ENCODE measurements around the gene IL17F.

Gene IL17F

DNA sequence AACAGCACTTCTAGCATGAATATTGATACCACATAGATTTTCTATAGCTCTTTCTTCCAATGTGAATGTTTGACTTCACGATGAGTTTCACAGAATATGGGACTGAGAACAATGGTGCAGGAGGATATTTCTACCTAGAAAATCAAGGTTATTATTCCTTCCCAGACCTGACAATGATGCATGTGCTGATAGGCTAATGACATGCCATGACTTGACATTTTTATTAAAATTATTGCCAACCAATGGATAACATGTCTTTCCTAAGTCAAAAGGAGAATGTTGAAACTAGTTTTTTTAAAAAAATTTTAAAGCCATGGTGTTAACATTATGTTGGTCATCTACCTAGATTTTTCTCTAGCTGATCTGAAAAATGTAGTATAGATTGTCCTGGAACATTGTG is 57.2 kb downstream of the IL17F start:
- no peak for DNase-seq
